CD4-positive, alpha-beta T cell treated with Interferon gamma for 1 hour (primary cell): ENCODE measurements around the gene TUBB.
"Not testable (repeated sequence)": the region's sequence is repeated elsewhere in the genome, so short reads cannot be mapped to it uniquely, and the experiment has no call there.

ENCODE experiments used
- DNase-seq: peaks from one replicate; pipeline ENCODE4 v3.0.0-alpha.2; 2020

TUBB gene

GRCh38 chr6:30741789-30742315 lies 21.7 kb downstream of the TUBB start:
- DNase-seq: no peak

GRCh38 chr6:30742316-30743098 lies 22.4 kb downstream of the TUBB start, which contains the start of gene FLOT1:
TSS of gene FLOT1 (minus strand) at chr6:30742687. CDS start at chr6:30742189, 498 bp downstream.
- DNase-seq: peak; percentile 94

DNA sequence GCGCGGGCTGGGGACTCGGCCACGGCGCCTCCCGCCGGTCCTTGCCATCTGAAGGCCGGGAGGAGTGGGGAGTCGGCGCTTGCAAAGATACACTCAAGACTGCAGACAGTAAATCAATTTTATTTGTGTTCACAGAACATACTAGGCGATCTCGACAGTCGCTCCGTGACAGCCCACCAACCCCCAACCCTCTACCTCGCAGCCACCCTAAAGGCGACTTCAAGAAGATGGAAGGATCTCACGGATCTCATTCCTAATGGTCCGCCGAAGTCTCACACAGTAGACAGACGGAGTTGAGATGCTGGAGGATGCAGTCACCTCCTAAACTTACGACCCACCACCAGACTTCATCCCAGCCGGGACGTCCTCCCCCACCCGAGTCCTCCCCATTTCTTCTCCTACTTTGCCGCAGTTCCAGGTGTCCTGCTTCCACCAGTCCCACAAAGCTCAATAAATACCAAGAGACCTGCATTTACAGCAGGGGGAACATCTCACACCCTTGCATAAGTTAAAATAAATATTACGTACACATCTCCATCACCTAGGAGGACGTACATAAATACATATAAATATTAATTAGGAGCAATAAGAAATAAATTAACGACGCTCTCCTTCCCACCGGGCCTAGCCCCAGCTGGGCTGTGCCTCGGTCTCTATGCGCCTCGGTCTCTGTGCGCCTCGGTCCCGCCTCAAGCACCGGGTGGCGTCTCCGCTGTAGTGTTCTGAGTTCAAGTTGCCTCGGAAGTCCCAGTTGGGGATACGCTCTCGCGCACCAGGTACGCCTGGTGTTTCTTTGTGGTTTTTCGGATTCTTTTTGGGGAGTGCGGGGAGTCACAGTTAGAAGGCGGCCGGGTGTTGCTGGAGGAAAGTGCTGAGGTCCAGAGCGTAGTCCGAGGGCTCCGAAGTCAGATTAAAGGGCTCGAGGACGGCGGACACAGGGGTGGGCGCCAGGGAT lies 23.2 kb downstream of the TUBB start:
- peak; percentile 18 for DNase-seq

GRCh38 chr6:30744054-30744805 lies 24.1 kb downstream of the TUBB start, which contains the start of gene IER3:
TSS of gene IER3 (minus strand) at chr6:30744547. CDS start at chr6:30744518, 29 bp downstream.
- DNase-seq: peak; percentile 82

- DNase-seq: no peak
Measured at GRCh38 chr6:30747300-30747687, 27.1 kb downstream of the TUBB start.

DNA sequence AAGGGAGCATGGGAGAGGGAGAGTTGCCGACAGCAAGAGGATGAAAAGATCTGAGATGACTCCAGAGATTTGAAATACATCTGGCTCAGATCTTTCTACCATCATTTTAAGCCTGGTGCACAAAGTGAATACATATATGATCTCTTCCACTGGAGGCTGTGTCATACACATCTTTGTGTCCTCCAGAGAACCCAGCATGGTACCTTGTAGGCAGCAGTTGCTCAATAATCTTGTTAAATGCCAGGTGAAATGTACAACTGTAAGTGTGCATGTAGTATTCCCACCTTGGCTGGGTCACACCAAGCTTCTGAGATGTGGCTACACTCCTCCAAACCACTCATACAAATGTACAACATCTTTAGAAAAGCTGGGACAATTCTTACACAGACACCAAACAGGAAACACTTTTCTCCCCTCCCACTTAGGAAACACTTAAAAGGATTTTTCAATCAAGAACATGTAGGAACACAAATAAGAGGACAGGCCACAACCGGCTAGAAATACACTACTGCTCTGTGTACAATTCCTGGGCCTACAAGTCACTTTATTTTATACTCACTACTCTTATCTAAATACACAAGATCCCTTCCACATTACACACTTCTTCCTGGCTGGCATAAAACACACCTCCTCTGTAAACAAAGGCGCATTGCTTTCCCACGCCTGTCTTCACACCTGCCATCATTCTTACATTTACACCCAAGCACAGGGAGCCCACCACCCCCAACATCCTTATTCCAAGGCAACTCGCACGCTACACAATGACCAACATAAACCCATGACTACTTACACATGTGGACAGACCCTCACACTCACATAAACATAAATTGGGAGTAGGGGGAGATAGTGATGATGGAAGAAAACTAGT lies 28.0 kb downstream of the TUBB start:
- no peak for DNase-seq

DNA sequence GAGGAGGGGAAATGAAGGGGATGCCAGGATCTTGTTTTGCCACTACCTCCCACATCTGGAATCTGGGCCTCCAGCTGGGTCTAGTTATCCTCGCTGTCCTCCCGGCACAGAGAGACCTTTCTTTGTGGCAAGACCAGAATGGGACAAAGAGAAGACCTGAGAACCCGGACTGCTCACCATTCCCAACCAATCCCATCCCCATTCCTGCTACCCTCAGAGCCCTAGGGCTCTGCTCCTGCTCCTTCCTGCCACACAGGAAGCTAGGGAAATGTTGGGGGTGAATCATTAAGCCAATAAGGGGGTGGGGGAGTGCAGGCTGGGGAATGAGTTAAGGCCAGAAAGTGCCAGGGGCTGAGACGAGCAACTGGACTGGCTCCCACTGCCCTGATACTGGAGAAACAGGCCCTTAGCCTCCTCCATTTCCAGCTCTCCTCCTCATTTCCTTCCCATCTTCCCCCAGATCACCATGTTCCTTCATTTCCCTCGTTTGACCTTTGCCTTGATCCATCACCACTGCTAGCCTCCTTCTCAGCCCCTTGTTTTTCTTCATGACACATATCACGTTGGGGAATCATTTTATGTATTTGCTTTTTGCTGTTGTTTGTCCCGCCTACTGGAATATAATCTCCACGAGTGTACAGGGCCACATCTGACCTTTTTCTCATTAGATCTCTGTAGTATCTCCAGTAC lies 28.8 kb downstream of the TUBB start:
- no peak for DNase-seq

DNA sequence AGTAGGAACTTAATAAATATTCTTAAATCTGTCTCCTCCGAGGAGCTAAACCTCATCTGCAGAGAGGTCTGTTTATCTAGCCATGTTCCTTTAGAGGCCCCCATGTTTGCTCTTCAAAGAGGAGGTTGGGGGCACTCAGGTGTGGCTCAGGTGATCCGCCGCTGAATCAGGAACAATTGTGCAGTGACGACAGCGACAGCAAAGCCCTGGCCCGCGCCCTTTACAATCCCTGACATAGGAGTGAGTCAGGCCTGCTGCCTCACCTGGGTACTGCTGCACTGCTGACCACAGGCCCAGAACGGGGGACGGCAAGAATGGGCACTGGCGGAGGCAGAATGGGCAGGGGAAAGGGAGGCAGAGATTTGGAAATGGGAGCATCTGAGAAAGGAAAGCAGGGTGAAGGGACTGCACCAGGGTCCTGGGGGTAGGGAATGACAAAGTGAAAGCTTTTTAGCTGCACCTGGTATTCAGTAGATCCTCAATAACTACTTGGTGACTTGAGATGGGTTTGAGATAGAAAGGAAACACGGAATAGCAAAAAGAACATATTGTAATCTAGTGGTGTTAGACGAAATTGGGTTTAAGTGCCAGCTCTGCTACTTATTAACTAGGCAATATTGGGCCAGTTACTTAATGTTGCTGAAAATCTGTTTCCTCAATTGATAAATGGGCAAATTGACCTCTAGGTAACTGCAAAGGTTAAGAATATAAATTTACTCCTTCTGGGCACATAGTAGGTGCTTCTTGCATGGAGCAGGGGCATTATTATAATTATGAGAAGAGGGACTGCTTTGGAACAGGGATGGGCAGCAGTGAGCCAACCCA lies 29.6 kb downstream of the TUBB start:
- no peak for DNase-seq

GRCh38 chr6:30750379-30750668 lies 30.2 kb downstream of the TUBB start:
- no peak for DNase-seq

GRCh38 chr6:30752157-30752927 lies 32.2 kb downstream of the TUBB start:
- DNase-seq: peak; percentile 42

DNA sequence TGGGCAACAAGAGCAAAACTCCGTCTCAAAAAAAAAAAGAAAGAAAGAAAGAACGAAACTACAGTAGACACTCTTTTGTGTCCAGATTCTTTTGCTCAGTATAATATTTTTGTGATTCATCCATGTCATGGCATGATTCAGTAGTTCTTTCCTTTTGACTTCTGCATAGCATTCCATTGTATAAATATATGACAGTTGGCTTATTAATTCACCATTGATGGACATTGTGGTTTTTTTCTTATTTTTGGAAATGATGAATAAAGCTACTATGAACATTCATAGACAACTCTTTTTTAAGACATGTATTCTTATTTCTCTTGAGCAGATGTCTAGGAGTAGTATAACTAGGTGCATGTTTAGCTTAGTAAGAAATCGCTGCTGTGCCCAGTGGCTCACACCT lies 34.5 kb downstream of the TUBB start:
- DNase-seq: no peak

GRCh38 chr6:30756405-30757003 lies 36.4 kb downstream of the TUBB start:
- not testable (repeated sequence) for DNase-seq

DNA sequence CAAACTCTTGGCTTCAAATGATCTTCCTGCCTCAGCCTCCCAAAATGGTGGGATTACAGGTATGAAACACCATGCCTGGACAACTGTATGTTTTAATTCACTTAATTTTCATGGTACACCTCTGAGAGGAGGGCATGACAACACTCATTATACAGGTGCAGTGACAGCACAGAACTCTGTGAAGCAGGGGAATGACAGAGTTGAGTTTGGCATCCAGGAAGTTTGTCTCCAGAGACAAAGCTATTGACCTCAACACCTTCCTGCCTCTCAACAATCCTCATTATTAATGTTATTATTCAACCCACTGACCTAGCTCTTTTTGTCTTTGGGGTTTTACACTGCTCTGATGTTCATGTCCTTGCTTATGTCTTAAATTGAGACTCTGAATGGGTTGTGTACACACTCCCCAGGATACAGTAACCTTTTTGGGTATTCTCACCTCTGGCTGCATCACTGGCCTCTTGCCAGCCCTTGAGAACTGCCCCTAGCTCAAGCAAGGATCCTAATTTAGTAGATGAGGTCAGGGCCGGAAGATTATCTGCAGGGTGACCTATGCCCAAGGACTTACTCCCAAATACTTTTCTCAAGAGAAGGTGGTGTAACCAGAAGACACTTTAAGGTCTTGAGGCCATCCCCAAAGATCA lies 37.2 kb downstream of the TUBB start:
- DNase-seq: no peak

GRCh38 chr6:30759575-30760239 lies 39.6 kb downstream of the TUBB start:
- no peak for DNase-seq

GRCh38 chr6:30760549-30760948 lies 40.4 kb downstream of the TUBB start:
- no peak for DNase-seq

DNA sequence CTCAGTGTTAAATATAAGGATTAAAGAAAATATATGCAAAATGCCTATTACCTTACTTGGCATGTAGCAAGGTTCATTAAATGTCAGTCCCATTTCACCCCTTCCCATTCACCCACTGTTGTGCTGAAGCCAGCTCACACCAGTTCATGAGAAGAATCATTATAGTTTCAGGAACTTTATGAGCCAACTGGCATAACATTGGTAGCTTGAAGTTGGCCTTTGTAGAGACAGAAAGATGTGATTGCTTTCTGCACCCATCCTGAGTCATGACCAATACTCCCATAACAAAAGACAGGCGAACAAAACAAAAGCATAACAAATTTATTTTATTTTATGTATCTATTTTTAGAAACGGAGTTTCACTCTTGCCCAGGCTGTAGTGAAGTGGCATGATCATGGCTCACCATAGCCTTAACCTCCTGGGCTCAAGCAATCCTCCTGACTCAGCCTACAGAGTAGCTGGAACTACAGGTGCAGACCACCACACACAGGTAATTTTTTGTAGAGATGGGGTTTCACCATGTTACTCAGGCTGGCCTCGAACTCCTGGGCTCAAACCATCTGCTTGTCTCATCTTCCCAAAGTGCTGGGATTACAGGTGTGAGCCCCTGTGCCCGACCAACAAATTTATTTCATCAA lies 41.8 kb downstream of the TUBB start:
- no peak for DNase-seq

- no peak for DNase-seq
Measured at GRCh38 chr6:30763155-30763617, 43.0 kb downstream of the TUBB start.
